ENCODE data around the gene SSRP1.

SSRP1 gene

GRCh38 chr11:57336111-57336666 is 497 bp upstream of the SSRP1 start:
- no peak for DNase-seq

- no peak for DNase-seq
These were observed 709 bp downstream of the SSRP1 start for GRCh38 chr11:57335023-57335342.

DNA sequence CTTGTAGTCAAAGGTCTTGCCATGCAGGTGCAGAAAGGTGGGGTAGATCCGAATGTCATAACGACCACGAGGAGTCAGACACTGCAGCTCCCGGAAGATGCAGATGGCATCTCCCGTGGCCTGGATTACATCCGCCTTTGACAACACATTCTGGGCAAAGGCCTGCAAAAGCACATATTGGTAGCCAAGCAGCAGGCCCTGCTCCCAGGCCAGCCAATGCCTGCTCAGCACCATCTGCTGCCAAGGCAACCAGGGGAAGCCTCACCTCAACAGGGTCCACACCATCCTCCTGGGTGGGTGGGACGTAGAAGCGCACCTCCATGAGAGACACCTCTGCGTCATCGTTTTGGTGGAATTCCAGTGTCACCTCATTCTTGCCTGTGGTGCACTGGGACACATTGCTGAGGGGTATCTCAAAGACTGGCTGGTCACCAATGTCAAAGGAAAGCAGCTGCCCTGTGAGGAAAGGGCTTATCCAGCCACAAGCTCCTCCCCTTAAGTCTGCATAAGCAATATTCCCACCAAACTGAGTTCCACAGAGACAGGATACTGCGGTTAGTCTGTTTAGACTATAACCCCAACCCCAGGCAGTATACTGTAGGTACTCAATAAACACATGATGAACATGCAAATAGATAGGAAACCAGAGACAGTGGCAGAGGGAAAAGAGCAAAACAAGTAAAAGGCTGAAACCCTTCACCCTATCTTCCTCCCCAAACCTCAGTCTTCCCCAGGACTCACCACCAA is 2.8 kb downstream of the SSRP1 start:
- DNase-seq = no peak

DNA sequence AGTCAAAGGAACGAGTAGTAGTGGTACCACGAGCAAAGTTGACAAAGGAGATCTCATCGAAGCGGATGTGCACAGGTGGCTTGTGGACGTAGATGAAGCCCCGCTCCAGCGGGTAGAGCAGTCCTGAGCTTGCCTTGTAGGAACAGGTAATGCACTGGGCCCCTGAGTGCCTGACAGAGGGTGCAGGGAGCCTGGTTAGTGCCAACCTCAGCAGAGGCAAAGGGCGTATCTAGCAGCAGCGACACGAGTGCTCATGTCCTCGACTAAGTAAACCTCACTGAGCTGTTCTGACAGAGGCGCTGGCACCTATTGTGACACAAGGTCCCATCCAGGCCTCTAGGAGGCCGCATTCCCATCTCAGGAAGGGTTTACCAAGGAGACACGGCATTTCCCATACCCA is 4.0 kb downstream of the SSRP1 start:
- DNase-seq = no peak

GRCh38 chr11:57330029-57330428 is 5.7 kb downstream of the SSRP1 start:
- no peak for DNase-seq

- no peak for DNase-seq
These were observed 8.0 kb downstream of the SSRP1 start for GRCh38 chr11:57327721-57328120.

- DNase-seq = no peak
These were observed 10.0 kb downstream of the SSRP1 start for GRCh38 chr11:57325735-57326048.

- peak; percentile 97 for DNase-seq
These were observed 10.6 kb downstream of the SSRP1 start, which contains the start of gene TNKS1BP1 for GRCh38 chr11:57324886-57325734. Gene TNKS1BP1, minus strand, starts transcription at chr11:57324952. Its CDS starts 3,067 bp downstream, at chr11:57321885.

DNA sequence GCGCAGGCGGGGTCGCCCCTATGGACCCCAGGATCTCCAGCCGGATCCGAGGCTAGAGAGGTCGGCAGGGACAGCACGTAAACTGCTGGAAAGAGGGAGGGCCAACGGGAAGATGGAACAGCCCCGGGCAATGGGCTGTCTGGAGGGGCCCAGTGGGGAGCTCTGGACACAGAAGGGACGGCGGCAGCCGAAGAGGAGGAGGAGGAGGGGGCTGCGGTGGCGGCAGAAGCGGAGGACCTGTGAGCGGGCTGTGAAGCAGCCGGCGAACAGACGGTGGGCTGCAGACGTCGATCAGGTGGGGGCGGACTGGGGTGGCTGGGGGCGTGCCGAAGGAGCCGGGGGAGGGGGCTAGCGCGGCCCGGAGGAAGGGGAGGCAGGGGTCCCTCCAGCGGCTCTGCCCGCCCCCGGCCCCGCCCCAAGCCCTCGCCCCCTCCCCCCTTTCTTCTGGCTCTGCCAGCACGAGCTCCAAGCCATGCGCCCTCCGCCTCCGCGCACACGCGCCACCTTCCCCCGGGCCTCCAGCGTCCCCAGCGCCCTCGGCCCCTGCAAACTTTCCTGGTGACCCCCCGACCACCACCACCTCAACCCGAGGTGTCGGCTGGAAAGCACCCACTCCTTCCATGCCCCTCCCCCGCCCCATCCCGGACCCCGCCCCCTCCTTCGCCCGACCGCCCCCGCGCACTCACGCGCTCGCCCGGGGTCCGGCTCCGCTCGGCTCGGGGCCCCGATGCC is 11.4 kb downstream of the SSRP1 start:
- peak; percentile 67 for DNase-seq

DNA sequence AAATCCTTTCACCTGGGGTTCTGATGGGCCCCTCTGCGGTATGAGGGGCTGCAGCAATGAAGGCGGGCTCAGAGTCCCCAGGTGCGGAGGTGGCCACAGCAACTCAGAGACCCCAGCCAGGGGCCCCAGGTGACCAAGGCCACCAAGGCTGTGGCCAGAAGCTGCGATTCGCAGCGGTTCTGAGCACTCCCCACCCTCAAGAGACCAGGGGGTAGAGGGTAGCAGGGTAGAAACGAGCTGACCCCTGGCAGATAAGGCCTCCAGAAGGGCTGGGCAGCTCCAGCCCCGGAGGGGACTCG is 11.9 kb downstream of the SSRP1 start:
- no peak for DNase-seq

- no peak for DNase-seq
These were observed 12.4 kb downstream of the SSRP1 start for GRCh38 chr11:57323167-57323854.

- peak; percentile 83 for DNase-seq
These were observed 13.2 kb downstream of the SSRP1 start for GRCh38 chr11:57322256-57323166.

DNA sequence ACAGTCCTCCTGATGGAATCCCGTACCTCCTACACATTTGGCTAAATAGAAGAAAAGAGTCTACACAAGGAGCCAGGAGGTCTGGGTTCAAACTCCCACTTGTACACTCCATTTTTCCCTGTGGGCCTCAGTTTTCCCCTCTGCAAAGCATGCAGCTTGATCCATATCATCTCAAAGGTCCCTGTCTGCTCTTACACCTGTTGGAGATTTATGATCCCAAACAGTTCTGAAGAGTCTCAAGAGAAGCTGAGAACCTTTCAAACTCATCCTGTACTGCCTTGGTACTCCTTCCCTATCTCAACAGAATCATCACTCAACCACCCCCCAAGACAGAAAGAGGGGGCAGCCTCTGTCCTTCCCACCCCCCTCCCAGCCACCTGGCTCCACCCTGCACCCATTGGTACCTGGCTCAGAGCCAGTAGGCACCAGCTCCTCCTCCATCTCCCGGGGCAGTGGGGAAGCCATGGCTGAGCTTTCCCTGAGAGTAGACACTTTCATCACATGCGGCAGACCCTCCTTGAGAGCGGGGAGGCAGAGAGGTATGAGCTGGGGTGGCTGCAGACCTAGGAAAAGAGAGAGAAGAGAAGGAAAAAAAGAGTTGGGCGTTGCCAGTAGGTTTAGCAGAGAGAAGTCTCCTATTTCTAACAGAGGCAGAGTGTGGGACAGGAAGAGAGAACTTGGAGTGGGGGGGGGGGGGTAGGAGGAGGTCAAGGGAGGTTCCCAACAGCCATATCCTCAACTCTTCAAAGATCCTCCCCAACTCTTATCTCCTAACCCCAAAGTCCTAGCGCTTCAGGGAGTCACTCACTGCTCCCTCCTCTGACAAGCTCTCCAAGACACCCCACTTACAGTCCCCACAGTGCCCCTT is 14.1 kb downstream of the SSRP1 start:
- peak; percentile 43 for DNase-seq

GRCh38 chr11:57320719-57321387 is 14.8 kb downstream of the SSRP1 start:
- no peak for DNase-seq

- no peak for DNase-seq
These were observed 15.5 kb downstream of the SSRP1 start for GRCh38 chr11:57320067-57320718.

GRCh38 chr11:57318178-57318577 is 17.5 kb downstream of the SSRP1 start:
- no peak for DNase-seq

- DNase-seq = peak; percentile 58
These were observed 19.7 kb downstream of the SSRP1 start for GRCh38 chr11:57316017-57316416.

GRCh38 chr11:57315491-57315890 is 20.2 kb downstream of the SSRP1 start:
- DNase-seq = peak; percentile 51

- DNase-seq = no peak
These were observed 21.3 kb downstream of the SSRP1 start for GRCh38 chr11:57314221-57314973.
